ENCODE results near the gene DSPP.

DSPP gene

DNA sequence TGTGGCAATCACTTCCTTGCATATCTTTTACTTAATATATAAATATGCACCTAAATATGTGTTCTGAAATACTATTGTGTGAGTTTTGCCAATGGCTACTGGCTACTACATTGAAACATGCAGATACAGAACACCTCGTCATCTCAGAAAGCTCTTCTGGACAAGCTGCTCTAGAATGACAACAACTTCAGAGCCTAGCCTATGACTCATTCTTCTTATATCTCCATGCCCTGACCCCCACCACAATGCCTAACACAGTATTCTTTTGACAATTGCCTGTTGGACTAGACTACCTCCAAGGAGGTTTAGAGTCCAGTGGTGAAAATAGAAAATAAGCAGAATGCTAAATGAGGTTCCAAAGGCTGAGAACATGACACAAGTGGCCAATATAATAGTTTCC is 24.1 kb downstream of the DSPP start:
- no peak for DNase-seq

DNA sequence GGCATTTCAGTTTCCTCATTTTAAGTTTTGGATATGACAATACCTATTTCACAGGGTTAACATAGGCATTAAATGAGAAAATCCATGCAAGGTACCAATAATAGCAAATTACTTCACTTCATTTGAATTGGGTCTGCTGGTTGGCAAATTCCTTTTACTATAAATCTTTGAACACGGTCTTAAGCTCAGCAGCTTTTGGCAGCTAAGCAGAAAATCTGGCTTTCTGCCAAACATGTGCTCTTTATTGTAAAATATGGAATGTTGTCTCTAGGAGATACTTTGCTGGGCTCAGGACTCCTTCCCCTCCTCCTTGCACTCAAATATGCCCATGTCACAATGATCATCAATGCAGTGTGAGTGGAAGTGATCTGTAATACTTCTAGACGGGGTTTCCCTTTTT is 24.9 kb downstream of the DSPP start:
- DNase-seq = peak; percentile 27

DNA sequence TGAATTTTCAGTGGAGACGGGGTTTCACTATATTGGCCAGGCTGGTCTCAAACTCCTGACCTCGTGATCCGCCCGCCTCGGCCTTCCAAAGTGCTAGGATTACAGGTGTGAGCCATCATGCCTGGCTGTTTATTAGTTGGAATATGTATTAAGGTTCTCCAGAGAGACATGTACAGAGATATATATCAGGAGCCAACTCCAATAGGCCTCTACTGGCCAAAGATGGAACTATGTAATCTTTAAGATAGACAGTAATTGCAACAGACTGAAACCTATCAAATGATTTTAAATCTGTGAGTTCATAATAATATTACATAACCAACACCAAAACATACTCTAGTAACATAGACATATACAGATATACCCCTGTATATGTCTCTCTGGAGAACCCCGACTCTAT is 36.0 kb downstream of the DSPP start:
- DNase-seq = no peak

DNA sequence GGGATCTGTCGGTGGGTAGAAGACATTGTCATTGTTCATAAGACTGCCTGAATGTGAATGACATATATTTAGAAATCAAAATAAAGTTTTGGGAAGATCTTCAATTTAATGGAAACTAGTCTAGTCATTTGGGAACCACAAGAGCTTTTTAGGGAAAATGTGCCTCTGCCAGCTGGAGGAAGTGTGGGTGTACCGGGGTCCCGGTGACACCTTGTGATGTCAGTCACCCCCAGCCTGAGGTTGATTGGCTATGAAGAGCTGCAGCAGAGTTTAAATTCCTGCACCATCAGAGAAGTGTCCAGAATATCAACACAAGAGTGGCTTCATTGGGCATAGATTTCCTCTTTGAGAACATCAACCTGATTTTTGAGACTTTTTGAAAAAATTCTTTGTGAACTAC is 41.7 kb downstream of the DSPP start, which contains the start of gene DMP1:
Gene DMP1 (plus strand): TSS at position 301 of the 400 bp plus-strand sequence. CDS start 6,213 bp downstream, outside the sequence.
- DNase-seq = no peak

DNA sequence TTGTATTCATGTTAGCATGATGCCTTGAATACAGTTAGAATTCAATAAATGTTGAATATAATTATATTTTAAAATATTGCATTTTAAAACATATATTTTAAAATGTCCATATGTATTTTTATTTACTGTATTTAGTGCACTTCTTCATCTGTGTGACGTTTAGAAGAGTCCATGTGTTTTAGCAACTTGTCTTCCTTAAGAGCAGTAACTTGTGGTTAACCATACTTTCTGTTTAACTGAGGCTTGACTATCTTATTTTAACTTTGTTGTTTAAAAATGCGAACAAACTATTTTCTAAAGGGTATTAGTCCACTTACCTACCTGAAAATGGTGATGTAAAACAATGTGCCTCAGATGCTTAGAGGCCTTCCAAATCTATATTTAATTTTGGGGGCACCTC is 42.6 kb downstream of the DSPP start:
- no peak for DNase-seq

DNA sequence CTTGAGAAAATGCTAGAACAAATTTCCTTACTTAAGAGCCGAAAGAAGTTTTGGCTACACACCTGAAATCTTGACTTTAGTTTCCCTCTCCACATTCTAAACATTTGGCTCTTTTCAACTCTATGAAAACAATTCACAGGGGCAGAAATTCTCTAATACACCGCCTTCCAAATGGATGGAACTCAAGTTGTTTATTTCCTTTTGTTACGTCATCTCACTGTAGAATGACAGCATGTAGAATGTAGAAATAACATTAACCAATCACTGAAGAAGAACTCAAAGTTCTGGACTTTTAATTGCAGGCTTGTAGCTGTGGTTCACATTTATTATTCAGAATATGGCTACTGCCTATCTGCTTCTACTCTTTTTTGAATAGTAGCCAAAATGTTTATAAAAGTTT is 43.6 kb downstream of the DSPP start:
- DNase-seq = no peak

DNA sequence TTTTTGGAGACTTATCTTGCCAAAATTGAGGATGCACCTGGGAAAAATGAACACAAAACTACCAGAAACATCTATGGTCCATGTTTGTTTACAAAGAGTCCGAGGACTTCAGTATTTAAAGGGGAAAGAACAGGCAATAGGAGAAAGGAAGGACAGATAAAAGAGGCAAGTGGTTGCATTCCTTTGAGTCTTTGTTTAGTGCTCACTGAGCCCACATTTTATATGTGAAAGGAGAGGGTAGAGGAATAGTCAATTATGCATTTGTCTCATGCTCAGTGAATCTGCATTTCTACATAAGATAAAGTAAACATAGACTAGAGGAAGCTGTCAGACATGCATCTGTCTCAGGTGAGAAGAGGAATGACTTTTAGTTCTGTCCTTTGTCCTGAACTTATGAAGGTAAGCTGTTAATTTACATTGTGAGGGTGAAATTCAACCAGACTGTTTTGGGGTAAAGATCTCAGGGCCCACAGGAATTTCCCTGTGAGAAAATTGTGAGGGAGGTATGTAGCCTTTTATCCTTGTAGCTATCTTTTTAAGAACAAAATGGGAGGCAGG is 46.2 kb downstream of the DSPP start:
- no peak for DNase-seq

DNA sequence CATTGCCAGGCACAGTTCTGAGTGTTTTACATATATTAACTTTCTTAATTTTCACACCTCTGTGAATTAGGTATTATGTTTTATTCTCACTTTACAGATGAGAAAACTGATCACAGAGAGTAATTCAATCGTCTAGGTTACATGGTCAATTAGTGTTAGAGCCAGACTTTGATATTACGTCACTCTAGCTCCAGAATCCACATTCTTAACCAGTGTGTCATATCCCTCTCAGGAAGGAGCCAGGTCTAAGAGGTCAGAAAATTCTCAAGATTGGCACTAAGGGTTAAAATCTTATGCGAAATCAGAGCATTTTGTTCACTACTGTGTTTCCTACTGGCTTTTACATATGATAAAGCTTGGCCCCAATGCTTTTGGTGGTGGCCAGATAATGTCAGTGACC is 49.2 kb downstream of the DSPP start:
- no peak for DNase-seq

DNA sequence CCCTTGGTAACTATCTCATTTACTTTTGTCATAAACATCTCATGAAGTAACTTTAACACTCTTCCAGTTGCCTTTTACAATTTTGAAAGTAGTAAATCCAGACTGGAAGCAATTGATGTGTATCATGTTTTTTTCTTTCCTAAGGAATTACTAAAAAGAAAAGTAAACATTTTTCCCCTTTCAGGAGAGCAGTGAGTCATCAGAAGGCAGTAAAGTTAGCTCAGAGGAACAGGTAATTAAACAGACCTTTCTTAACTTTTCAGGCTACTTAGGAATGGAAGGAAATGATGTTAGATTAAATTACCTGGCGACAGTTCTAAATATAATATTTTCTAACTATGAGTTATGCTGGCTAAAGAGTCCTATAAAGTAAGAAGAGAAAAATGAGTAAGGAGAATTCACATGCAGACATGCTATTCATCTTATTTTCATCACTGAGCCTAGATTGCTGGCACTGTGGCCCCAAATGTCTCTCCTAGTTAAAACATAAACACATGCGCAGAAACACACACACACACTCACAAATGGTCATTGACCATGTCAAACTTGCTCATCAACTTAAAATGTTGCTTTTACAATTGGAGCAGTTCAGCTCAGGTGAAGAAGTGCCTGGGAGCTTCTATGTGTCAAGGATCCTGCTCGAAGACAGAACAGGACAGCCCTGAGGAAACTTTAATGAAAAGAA is 51.1 kb downstream of the DSPP start:
- no peak for DNase-seq

DNA sequence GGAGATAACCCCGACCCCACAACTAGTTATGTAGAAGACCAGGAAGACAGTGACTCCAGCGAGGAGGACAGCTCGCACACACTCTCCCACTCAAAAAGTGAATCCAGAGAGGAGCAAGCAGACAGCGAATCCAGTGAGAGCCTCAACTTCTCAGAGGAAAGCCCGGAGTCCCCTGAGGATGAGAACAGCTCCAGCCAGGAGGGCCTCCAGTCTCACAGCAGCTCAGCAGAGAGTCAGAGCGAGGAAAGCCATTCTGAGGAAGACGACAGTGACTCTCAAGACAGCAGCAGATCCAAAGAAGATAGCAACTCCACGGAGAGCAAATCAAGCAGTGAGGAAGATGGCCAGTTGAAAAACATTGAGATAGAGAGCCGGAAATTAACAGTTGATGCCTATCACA is 54.5 kb downstream of the DSPP start:
- no peak for DNase-seq
